ENCODE results near the gene GCNT2.
"Not testable (repeated sequence)": the region's sequence is repeated elsewhere in the genome, so short reads cannot be mapped to it uniquely, and the experiment has no call there.

GCNT2 gene

DNA sequence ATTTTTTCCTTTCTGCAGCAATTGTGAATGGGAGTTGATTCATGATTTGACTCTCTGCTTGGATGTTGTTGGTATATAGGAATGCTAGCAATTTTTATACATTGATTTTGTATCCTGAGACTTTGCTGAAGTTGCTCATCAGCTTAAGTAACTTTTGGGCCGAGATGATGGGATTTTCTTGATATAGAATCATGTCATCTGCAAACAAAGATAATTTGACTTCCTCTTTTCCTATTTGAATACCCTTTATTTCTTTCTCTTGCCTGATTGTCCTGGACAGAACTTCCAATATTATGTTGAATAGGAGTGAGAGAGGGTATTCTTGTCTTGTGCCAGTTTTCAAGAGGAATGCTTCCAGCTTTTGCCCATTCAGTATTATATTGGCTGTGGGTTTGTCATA, 144.4 kb downstream of the GCNT2 start:
- not testable (repeated sequence) for DNase-seq

DNA sequence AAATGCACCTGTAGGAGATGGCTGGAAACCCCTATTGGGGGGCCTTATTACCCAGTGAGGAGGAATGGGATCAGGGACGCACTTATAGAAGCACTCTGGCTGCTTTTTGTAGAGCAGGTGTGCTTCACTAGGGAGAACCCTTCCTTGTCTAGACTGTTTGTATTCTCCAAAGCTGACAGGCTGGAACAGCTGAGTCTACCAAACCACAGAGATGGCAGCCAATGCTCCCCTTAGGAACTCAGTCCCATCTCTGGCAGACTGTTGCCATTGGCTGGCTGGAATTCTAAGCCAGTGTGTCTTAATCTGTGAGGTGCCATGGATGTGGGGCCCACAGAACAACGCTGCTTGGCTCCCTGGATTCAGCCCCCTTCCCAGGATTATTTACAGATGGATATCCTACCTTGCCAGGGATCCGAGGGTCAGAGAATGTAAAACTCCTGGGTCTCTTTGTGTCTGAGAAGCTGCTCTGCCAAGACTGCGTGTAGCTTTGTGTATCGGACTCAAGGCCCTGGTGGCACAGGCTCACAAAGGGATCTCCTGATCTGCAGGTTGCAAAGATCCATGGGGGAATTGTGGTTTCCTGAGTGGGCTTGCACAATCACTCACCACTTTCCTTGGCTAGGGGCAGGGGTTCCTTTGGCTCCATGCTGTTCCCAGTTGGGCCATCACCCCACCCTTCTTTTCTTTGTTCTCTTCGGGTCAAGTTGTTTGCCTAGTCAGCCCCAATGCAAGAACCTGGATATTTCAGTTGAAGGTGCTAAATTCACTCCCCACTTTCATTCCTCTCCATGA, 147.2 kb downstream of the GCNT2 start:
- no peak for DNase-seq

GRCh38 chr6:10676403-10676802, 155.3 kb downstream of the GCNT2 start:
- no peak for DNase-seq

- no peak for DNase-seq
These were observed 157.3 kb downstream of the GCNT2 start for GRCh38 chr6:10678456-10678855.

All from activated T-cell treated with anti-CD3 and anti-CD28 coated beads, Interleukin-2, amount 50 U/mL, for 1 hour (primary cell).